Measurements from ENCODE around the gene DNAH2. TPM values are rescaled to one million over a fixed set of nuclear protein-coding genes. Genes with fewer than 3 reads are reported as not detected.

The DNAH2 gene
- polyA plus RNA-seq, 4 donors: 0.29 to 0.49 (median 0.38) TPM

GRCh38 chr17:7846765-7847661, 129.5 kb downstream of the DNAH2 start:
- no peak for DNase-seq (ENCODE audit: low read depth in 4 of 4, low spot score in 3 of 4)

GRCh38 chr17:7848131-7848579, 130.6 kb downstream of the DNAH2 start:
- no peak for DNase-seq (ENCODE audit: low read depth in 4 of 4, low spot score in 3 of 4)

- DNase-seq (ENCODE audit: low read depth in 4 of 4, low spot score in 3 of 4): no peak
These were observed 131.2 kb downstream of the DNAH2 start for GRCh38 chr17:7848739-7849129.

GRCh38 chr17:7849130-7849750, 131.7 kb downstream of the DNAH2 start:
- DNase-seq (ENCODE audit: low read depth in 4 of 4, low spot score in 3 of 4): no peak

GRCh38 chr17:7849751-7850504, 132.4 kb downstream of the DNAH2 start:
- no peak for DNase-seq (ENCODE audit: low read depth in 4 of 4, low spot score in 3 of 4)

GRCh38 chr17:7850701-7851437, 133.3 kb downstream of the DNAH2 start:
- no peak for DNase-seq (ENCODE audit: low read depth in 4 of 4, low spot score in 3 of 4)

- peak in 3 of 4 donors; percentile 75 to 82 (median 77) for DNase-seq (ENCODE audit: low read depth in 4 of 4, low spot score in 3 of 4)
These were observed 134.1 kb downstream of the DNAH2 start for GRCh38 chr17:7851438-7852261.

- DNase-seq (ENCODE audit: low read depth in 4 of 4, low spot score in 3 of 4): no peak
These were observed 134.7 kb downstream of the DNAH2 start for GRCh38 chr17:7852262-7852670.

GRCh38 chr17:7852919-7853690, 135.6 kb downstream of the DNAH2 start:
- DNase-seq (ENCODE audit: low read depth in 4 of 4, low spot score in 3 of 4): no peak

- DNase-seq (ENCODE audit: low read depth in 4 of 4, low spot score in 3 of 4): no peak
These were observed 136.1 kb downstream of the DNAH2 start for GRCh38 chr17:7853691-7854038.

GRCh38 chr17:7854078-7854777, 136.7 kb downstream of the DNAH2 start:
- no peak for DNase-seq (ENCODE audit: low read depth in 4 of 4, low spot score in 3 of 4)

- no peak for DNase-seq (ENCODE audit: low read depth in 4 of 4, low spot score in 3 of 4)
These were observed 137.5 kb downstream of the DNAH2 start, which contains the start of gene TMEM88 for GRCh38 chr17:7854851-7855659. Gene TMEM88, plus strand, starts transcription at chr17:7855066. Its CDS starts 9 bp downstream, at chr17:7855075.

- no peak for DNase-seq (ENCODE audit: low read depth in 4 of 4, low spot score in 3 of 4)
These were observed 138.1 kb downstream of the DNAH2 start for GRCh38 chr17:7855660-7856010.

GRCh38 chr17:7856011-7856810, 138.7 kb downstream of the DNAH2 start:
- peak in 1 of 4 donors; percentile 36 for DNase-seq (ENCODE audit: low read depth in 4 of 4, low spot score in 3 of 4)

GRCh38 chr17:7856811-7857712, 139.5 kb downstream of the DNAH2 start, which contains the start of gene NAA38:
Gene NAA38, minus strand, starts transcription at chr17:7857559. Its CDS starts 96 bp downstream, at chr17:7857463.
- peak; percentile 98 to 100 (median 99) for DNase-seq (ENCODE audit: low read depth in 4 of 4, low spot score in 3 of 4)
